Measurements from ENCODE around the gene WDR46. TPM values are rescaled to one million over a fixed set of nuclear protein-coding genes. Genes with fewer than 3 reads are reported as not detected.

Gene WDR46
- total and polyA plus RNA-seq, 2 of the 13 experiments (the other 11 are each of a cell fraction or from before 2014, with no cell fraction given): 47.4 to 105 TPM

- TF ChIP-seq DZIP1 (CRISPR knock-in tag; IDR thresholded peaks at IDR 0.05) (no peak), ZNF143 (CRISPR knock-in tag; IDR thresholded peaks at IDR 0.05) (no peak; the same call in 1 of the 2 replicates), CBX2 (IDR thresholded peaks at IDR 0.05; ENCODE audit: low read depth, low read length) (no peak), CBX2 (CRISPR knock-in tag; IDR thresholded peaks at IDR 0.05; ENCODE audit: low read depth) (no peak), TBL1XR1 (IDR thresholded peaks at IDR 0.05; ENCODE audit: borderline replicate concordance, low read length, partially characterized antibody) (peak; percentile 24), SRSF9 (IDR thresholded peaks at IDR 0.05; ENCODE audit: borderline replicate concordance, insufficient read depth, low read depth, low read length, poor library complexity, severe bottlenecking) (no peak), TGIF2 (CRISPR knock-in tag; IDR thresholded peaks at IDR 0.05) (0 out of 2 replicates have a peak, but pooled peaks have one; percentile 62), PCBP1 (IDR thresholded peaks at IDR 0.05; ENCODE audit: borderline replicate concordance, low read depth, low read length) (0 out of 2 replicates have a peak, but pooled peaks have one; percentile 42), RFX1 (IDR thresholded peaks at IDR 0.05) (no peak), U2AF2 (IDR thresholded peaks at IDR 0.05; ENCODE audit: low read depth, low read length) (no peak), THAP11 (CRISPR knock-in tag; IDR thresholded peaks at IDR 0.05) (peak; percentile 76), MEIS2 (CRISPR knock-in tag; IDR thresholded peaks at IDR 0.05) (peak; percentile 27; the same call in 1 of the 2 replicates), RFXAP (CRISPR knock-in tag; IDR thresholded peaks at IDR 0.05; ENCODE audit: borderline replicate concordance) (0 out of 2 replicates have a peak, but pooled peaks have one; percentile 60), NFKBIZ (CRISPR knock-in tag; IDR thresholded peaks at IDR 0.05) (0 out of 2 replicates have a peak, but pooled peaks have one; percentile 29), HES4 (CRISPR knock-in tag; IDR thresholded peaks at IDR 0.05; ENCODE audit: borderline replicate concordance) (no peak; the same call in none of the 2 replicates), ZNF576 (CRISPR knock-in tag; IDR thresholded peaks at IDR 0.05) (no peak), ZNF468 (CRISPR knock-in tag; IDR thresholded peaks at IDR 0.05) (no peak), MAZ (IDR thresholded peaks at IDR 0.05; ENCODE audit: borderline replicate concordance, low read depth, low read length) (no peak), MAZ (CRISPR knock-in tag; IDR thresholded peaks at IDR 0.05; ENCODE audit: low read depth) (peak; percentile 73), RXRA (CRISPR knock-in tag; IDR thresholded peaks at IDR 0.05) (peak; percentile 100), FOXP1 (IDR thresholded peaks at IDR 0.05) (no peak), FOXP1 (CRISPR knock-in tag; IDR thresholded peaks at IDR 0.05) (0 out of 2 replicates have a peak, but pooled peaks have one; percentile 3), ETS1 (CRISPR knock-in tag; IDR thresholded peaks at IDR 0.05) (no peak; the same call in 1 of the 2 replicates), FOXM1 (CRISPR knock-in tag; IDR thresholded peaks at IDR 0.05) (no peak)
- TF ChIP-seq, protein P1, sequence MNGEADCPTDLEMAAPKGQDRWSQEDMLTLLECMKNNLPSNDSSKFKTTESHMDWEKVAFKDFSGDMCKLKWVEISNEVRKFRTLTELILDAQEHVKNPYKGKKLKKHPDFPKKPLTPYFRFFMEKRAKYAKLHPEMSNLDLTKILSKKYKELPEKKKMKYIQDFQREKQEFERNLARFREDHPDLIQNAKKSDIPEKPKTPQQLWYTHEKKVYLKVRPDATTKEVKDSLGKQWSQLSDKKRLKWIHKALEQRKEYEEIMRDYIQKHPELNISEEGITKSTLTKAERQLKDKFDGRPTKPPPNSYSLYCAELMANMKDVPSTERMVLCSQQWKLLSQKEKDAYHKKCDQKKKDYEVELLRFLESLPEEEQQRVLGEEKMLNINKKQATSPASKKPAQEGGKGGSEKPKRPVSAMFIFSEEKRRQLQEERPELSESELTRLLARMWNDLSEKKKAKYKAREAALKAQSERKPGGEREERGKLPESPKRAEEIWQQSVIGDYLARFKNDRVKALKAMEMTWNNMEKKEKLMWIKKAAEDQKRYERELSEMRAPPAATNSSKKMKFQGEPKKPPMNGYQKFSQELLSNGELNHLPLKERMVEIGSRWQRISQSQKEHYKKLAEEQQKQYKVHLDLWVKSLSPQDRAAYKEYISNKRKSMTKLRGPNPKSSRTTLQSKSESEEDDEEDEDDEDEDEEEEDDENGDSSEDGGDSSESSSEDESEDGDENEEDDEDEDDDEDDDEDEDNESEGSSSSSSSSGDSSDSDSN (CRISPR knock-in tag; IDR thresholded peaks at IDR 0.05): peak; percentile 67
Measured at GRCh38 chr6:33248932-33249731, 39.9 kb downstream of the WDR46 start (continued).
